Measurements from ENCODE around the gene CENPP. TPM values are rescaled to one million over a fixed set of nuclear protein-coding genes. Genes with fewer than 3 reads are reported as not detected.

Gene CENPP
- total RNA-seq, 2 donors from 2014 or later = 1.1 to 1.2 TPM

DNA sequence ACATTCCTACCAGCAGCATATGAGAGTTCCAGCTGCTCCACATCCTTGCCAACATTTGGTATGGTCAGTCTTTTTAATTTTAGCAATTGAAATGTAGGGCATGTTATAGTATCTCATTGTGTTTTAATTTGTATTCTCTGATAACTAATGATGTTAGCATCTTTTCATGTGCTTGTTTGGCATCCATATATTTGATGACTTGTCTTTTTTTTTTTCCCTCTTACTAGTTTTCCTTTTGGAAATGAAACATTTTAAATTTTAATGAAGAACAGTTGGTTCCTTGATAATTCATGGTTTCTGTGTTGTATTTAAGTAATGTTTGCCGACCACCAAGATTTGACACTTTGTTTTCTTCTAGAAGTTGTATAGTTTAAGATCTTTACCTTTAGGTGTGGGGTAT is 69.9 kb downstream of the CENPP start:
- H3K4me3 ChIP-seq = no peak overlapping the region
- no peaks in the 10 kb centered on the region for H3K4me1 ChIP-seq
- DNase-seq (ENCODE audit: low spot score) = no peak
- H3K27me3 ChIP-seq = no peaks in the 10 kb centered on the region
- no peaks in the 10 kb centered on the region for H3K36me3 ChIP-seq
- no peaks in the 10 kb centered on the region for H3K9me3 ChIP-seq
- no peak for TF ChIP-seq CTCF (IDR thresholded peaks at IDR 0.05)
- H3K27ac ChIP-seq = no peak overlapping the region

DNA sequence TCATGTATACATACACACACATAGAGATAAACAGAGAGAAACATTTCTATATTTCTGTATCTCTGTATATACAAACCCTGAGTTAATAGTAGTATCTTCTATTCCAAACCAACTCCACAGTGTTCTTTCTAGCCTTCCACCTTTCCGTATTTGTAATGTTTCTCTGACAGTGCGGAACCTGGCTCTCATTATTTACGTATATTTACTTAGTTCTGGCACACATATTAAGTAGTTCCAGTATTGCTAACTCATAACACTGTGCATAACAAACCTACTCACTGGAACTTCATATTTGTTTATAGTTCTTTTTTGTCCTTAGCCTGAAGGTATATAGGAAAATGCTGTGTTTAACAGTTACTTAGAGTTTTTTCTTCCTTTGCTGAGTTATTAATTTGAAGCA is 72.1 kb downstream of the CENPP start:
- no peaks in the 10 kb centered on the region for H3K4me1 ChIP-seq
- no peak overlapping the region for H3K27ac ChIP-seq
- no peaks in the 10 kb centered on the region for H3K36me3 ChIP-seq
- no peak for DNase-seq (ENCODE audit: low spot score)
- no peak for TF ChIP-seq CTCF (IDR thresholded peaks at IDR 0.05)
- H3K27me3 ChIP-seq = no peaks in the 10 kb centered on the region
- H3K9me3 ChIP-seq = no peaks in the 10 kb centered on the region
- H3K4me3 ChIP-seq = no peak overlapping the region

DNA sequence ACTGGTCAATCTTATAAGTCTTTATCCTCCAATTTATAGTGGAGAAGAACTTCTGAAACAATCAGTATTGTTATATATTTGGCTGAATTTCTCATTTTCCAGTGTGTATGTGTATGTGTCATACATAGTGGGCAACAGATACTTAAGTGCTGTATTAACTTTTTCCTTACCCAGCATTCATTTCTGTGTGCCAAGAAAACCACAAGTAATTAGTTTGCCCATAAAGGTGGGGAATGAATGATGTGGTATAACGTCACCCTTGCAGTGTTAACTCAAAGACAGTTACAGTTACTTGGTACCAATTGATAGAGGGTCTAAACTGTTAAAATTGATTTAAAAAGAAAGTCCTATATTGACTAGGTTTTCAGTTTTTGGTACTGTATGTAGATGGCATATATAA is 76.6 kb downstream of the CENPP start:
- H3K9me3 ChIP-seq = no peaks in the 10 kb centered on the region
- TF ChIP-seq CTCF (IDR thresholded peaks at IDR 0.05) = no peak
- H3K4me3 ChIP-seq = no peak overlapping the region
- H3K27ac ChIP-seq = peak overlapping the region in 1 of 2 donors; percentile 14
- H3K27me3 ChIP-seq = no peaks in the 10 kb centered on the region
- no peaks in the 10 kb centered on the region for H3K36me3 ChIP-seq
- H3K4me1 ChIP-seq = peaks cover 0 to 9% of the 10 kb centered on the region in 2 donors
- no peak for DNase-seq (ENCODE audit: low spot score)

- peaks cover 0 to 9% of the 10 kb centered on the region in 2 donors for H3K4me1 ChIP-seq
Observed at GRCh38 chr9:92402826-92403745, 77.3 kb downstream of the CENPP start.

DNA sequence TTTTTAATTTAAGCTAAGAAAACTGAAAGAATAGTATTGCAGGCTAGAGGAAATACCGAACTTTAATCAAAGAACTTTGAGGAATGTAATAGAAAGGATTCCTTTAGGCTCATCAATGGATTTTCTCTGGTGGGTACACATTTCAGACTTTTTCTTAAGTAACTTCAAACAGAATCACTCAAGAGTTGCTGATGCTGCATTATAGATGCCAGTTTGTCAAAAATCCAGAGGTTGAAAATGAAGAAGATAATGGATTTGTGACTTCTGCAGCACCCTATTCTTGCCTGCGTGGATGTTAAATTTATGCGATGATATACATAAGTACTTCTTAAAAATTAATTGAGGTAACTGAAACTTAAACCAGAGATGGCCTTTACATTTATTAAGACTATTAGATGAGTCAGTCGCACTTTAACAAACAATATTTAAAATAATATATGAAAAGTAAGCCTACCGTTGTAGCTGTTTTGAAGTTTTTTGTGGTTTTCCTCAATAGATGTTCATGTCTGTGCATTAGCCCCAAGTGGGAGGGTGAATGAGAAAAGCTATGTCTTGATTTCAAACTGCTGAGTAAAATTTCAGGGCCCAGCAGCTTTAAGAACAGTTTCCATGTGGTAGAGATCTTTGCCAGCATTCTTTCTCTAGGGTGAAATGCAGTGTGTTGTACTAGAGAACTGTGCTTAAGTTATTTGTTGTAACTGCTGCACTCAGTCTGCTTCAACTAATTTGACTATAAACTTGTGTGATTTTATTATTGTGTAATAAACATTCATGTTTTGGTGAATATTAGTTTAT is 78.5 kb downstream of the CENPP start, which contains the start of gene OGN:
TSS of gene OGN (minus strand) at position 537 of the 795 bp plus-strand sequence. CDS start 1,171 bp downstream, outside the sequence.
- H3K4me1 ChIP-seq = peaks cover 0 to 9% of the 10 kb centered on the region in 2 donors
- H3K27ac ChIP-seq = peak within 1 kb of the TSS; percentile 2 to 54
- no peaks in the 10 kb centered on the region for H3K27me3 ChIP-seq
- H3K9me3 ChIP-seq = no peaks in the 10 kb centered on the region
- peak within 1 kb of the TSS; percentile 9 to 25 for H3K4me3 ChIP-seq
- no peak for TF ChIP-seq CTCF (IDR thresholded peaks at IDR 0.05)
- no peak for DNase-seq (ENCODE audit: low spot score)
- H3K36me3 ChIP-seq = no peaks in the 10 kb centered on the region

More at GRCh38 chr9:92402826-92403745, 77.3 kb downstream of the CENPP start:
- H3K4me3 ChIP-seq = peak overlapping the region in 1 of 2 donors; percentile 25
- no peaks in the 10 kb centered on the region for H3K9me3 ChIP-seq
- H3K27me3 ChIP-seq = no peaks in the 10 kb centered on the region
- H3K36me3 ChIP-seq = no peaks in the 10 kb centered on the region
- H3K27ac ChIP-seq = peak overlapping the region; percentile 2 to 19
- no peak for DNase-seq (ENCODE audit: low spot score)
- no peak for TF ChIP-seq CTCF (IDR thresholded peaks at IDR 0.05)

All from right atrium auricular region (tissue), 2 donors.